Trophoblast cell (in vitro differentiated cells and primary cell): ENCODE measurements around the gene CPNE4.
A peak's percentile ranks its signal among the peaks of the same experiment; 100 is the strongest.

ENCODE experiments used
- DNase-seq, 2 donors: peaks; one replicate each; pipeline ENCODE4 v3.0.0-alpha.2; 2016
- H2AFZ ChIP-seq: 2 replicates; pipeline ENCODE4 v1.6.1; 2013; ENCODE audit warnings: low read length, moderate library complexity, mild to moderate bottlenecking; ENCODE audit not compliant: insufficient read depth, poor library complexity
- H2AK5ac ChIP-seq: 2 replicates; pipeline ENCODE4 v1.6.1; 2013; ENCODE audit warnings: mild to moderate bottlenecking, low read length
- H2BK120ac ChIP-seq: 2 replicates; pipeline ENCODE4 v1.6.1; 2013; ENCODE audit warnings: low read length, mild to moderate bottlenecking, moderate library complexity; ENCODE audit not compliant: insufficient read depth, poor library complexity
- H2BK12ac ChIP-seq: 2 replicates; pipeline ENCODE4 v1.6.1; 2013; ENCODE audit warnings: mild to moderate bottlenecking, low read length, moderate library complexity
- H2BK5ac ChIP-seq: 2 replicates; pipeline ENCODE4 v1.6.1; 2013; ENCODE audit warnings: low read length, low read depth, moderate library complexity, mild to moderate bottlenecking; ENCODE audit not compliant: poor library complexity
- H3K14ac ChIP-seq: 2 replicates; pipeline ENCODE4 v1.6.1; 2013; ENCODE audit warnings: mild to moderate bottlenecking, low read length
- H3K18ac ChIP-seq: 2 replicates; pipeline ENCODE4 v1.6.1; 2013; ENCODE audit warnings: mild to moderate bottlenecking, low read length
- H3K23ac ChIP-seq: 2 replicates; pipeline ENCODE4 v1.6.1; 2013; ENCODE audit warnings: low read length
- H3K27ac ChIP-seq: 2 replicates; pipeline ENCODE4 v1.5.1; 2013; ENCODE audit warnings: low read depth, mild to moderate bottlenecking, inconsistent platforms, low read length, moderate library complexity
- H3K27me3 ChIP-seq: 2 replicates; pipeline ENCODE4 v1.6.1; 2013; ENCODE audit warnings: inconsistent platforms, mild to moderate bottlenecking, low read length, moderate library complexity; ENCODE audit not compliant: insufficient read depth
- H3K36me3 ChIP-seq, 2 experiments: 1 replicate in 1 of 2; 2 replicates in 1 of 2; pipeline ENCODE4 v1.6.1; 2013; ENCODE audit warnings: low read length in 2 of 2, mild to moderate bottlenecking in 2 of 2, moderate library complexity in 1 of 2; ENCODE audit not compliant: insufficient read depth in 2 of 2, control insufficient read depth in 1 of 2
- H3K4ac ChIP-seq: 2 replicates; pipeline ENCODE4 v1.6.1; 2013; ENCODE audit warnings: low read depth, mild to moderate bottlenecking, low read length, moderate library complexity
- H3K4me1 ChIP-seq, 2 experiments: 1 replicate in 1 of 2; 2 replicates in 1 of 2; pipeline ENCODE4 v1.6.1; 2013; ENCODE audit warnings: low read length in 2 of 2, mild to moderate bottlenecking in 2 of 2, moderate library complexity in 1 of 2; ENCODE audit not compliant: insufficient read depth in 2 of 2, control insufficient read depth in 1 of 2
- H3K4me2 ChIP-seq: 2 replicates; pipeline ENCODE4 v1.6.1; 2013; ENCODE audit warnings: inconsistent platforms, mild to moderate bottlenecking, low read length, moderate library complexity
- H3K4me3 ChIP-seq: 2 replicates; pipeline ENCODE4 v1.5.1; 2013; ENCODE audit warnings: mild to moderate bottlenecking, low read depth, low read length, inconsistent platforms
- H3K79me1 ChIP-seq: one replicate; pipeline ENCODE4 v1.6.1; 2013; ENCODE audit warnings: low read length
- H3K79me2 ChIP-seq: 2 replicates; pipeline ENCODE4 v1.6.1; 2013; ENCODE audit warnings: low read length, mild to moderate bottlenecking; ENCODE audit not compliant: control insufficient read depth, insufficient read depth, poor library complexity
- H3K9ac ChIP-seq: 2 replicates; pipeline ENCODE4 v1.6.1; 2013; ENCODE audit warnings: mild to moderate bottlenecking, low read length
- H3K9me3 ChIP-seq: 2 replicates; pipeline ENCODE4 v1.6.1; 2013; ENCODE audit warnings: low read depth, mild to moderate bottlenecking, control low read depth, inconsistent platforms, low read length; ENCODE audit not compliant: insufficient read depth
- H4K12ac ChIP-seq: 2 replicates; pipeline ENCODE4 v1.6.1; 2013; ENCODE audit warnings: low read depth, mild to moderate bottlenecking, low read length, moderate library complexity
- H4K8ac ChIP-seq: 2 replicates; pipeline ENCODE4 v1.6.1; 2013; ENCODE audit warnings: low read depth, mild to moderate bottlenecking, low read length, moderate library complexity
- H4K91ac ChIP-seq: one replicate; pipeline ENCODE4 v1.6.1; 2013; ENCODE audit warnings: low read depth, mild to moderate bottlenecking, low read length, moderate library complexity
- WGBS: extraction: QIAGEN DNeasy Blood & Tissue Kit; methylation state at CpG from one replicate; pipeline ENCODE4 v1.1.7; 2013; ENCODE audit warnings: missing lambda C conversion rate; ENCODE audit not compliant: insufficient read length, insufficient coverage; ENCODE audit errors: extremely low coverage; 5-methylcytosine and 5-hydroxymethylcytosine counted together

Gene CPNE4

GRCh38 chr3:131733086-131733841, 301.6 kb downstream of the CPNE4 start:
- H3K4me1 ChIP-seq: no peaks in the 10 kb centered on the region
- no peaks in the 10 kb centered on the region for H3K27me3 ChIP-seq
- H4K91ac ChIP-seq: no peak overlapping the region
- H3K4ac ChIP-seq: no peak overlapping the region
- H3K9ac ChIP-seq: no peak overlapping the region
- no peaks in the 10 kb centered on the region for H3K36me3 ChIP-seq
- H3K4me3 ChIP-seq: no peak overlapping the region
- H3K14ac ChIP-seq: no peak overlapping the region
- H3K4me2 ChIP-seq: no peak overlapping the region
- H3K9me3 ChIP-seq: no peaks in the 10 kb centered on the region
- no peak overlapping the region for H2AK5ac ChIP-seq
- no peak overlapping the region for H3K27ac ChIP-seq
- no peaks in the 10 kb centered on the region for H3K79me2 ChIP-seq
- no peak overlapping the region for H3K18ac ChIP-seq
- H2BK120ac ChIP-seq: no peak overlapping the region
- H2AFZ ChIP-seq: no peak overlapping the region
- H4K8ac ChIP-seq: no peak overlapping the region
- DNase-seq: no peak
- H2BK5ac ChIP-seq: no peak overlapping the region
- no peak overlapping the region for H3K23ac ChIP-seq
- WGBS: no CpG with 5 or more reads among the region's 5 CpGs
- no peak overlapping the region for H4K12ac ChIP-seq
- no peak overlapping the region for H2BK12ac ChIP-seq
- H3K79me1 ChIP-seq: no peaks in the 10 kb centered on the region

- H4K91ac ChIP-seq: no peak overlapping the region
- H3K36me3 ChIP-seq: no peaks in the 10 kb centered on the region
- DNase-seq: no peak
- no peak overlapping the region for H2BK5ac ChIP-seq
- WGBS: no CpG with 5 or more reads among the region's 2 CpGs
- no peak overlapping the region for H3K9ac ChIP-seq
- no peaks in the 10 kb centered on the region for H3K79me1 ChIP-seq
- no peak overlapping the region for H3K27ac ChIP-seq
- H3K9me3 ChIP-seq: no peaks in the 10 kb centered on the region
- H3K79me2 ChIP-seq: no peaks in the 10 kb centered on the region
- H4K8ac ChIP-seq: no peak overlapping the region
- no peak overlapping the region for H2AFZ ChIP-seq
- H2BK12ac ChIP-seq: no peak overlapping the region
- H3K4me1 ChIP-seq: no peaks in the 10 kb centered on the region
- no peak overlapping the region for H3K14ac ChIP-seq
- no peak overlapping the region for H2BK120ac ChIP-seq
- H3K27me3 ChIP-seq: no peaks in the 10 kb centered on the region
- H3K18ac ChIP-seq: no peak overlapping the region
- H2AK5ac ChIP-seq: no peak overlapping the region
- H3K4me3 ChIP-seq: no peak overlapping the region
- H3K23ac ChIP-seq: no peak overlapping the region
- H4K12ac ChIP-seq: no peak overlapping the region
- H3K4ac ChIP-seq: no peak overlapping the region
- no peak overlapping the region for H3K4me2 ChIP-seq
These were observed 303.1 kb downstream of the CPNE4 start for GRCh38 chr3:131731709-131732108.

- Histone ChIP-seq H4K8ac (no peak overlapping the region), H3K79me1 (no peaks in the 10 kb centered on the region), H3K36me3 (no peaks in the 10 kb centered on the region), H3K9me3 (no peaks in the 10 kb centered on the region), H3K18ac (no peak overlapping the region), H4K12ac (no peak overlapping the region), H3K4me1 (no peaks in the 10 kb centered on the region), H2AFZ (no peak overlapping the region), H3K4ac (no peak overlapping the region), H3K27me3 (no peaks in the 10 kb centered on the region), H3K27ac (no peak overlapping the region), H2BK12ac (no peak overlapping the region), H3K4me2 (no peak overlapping the region), H4K91ac (no peak overlapping the region), H3K79me2 (no peaks in the 10 kb centered on the region), H2AK5ac (no peak overlapping the region), H2BK5ac (no peak overlapping the region), H3K4me3 (no peak overlapping the region), H3K9ac (no peak overlapping the region), H3K14ac (no peak overlapping the region), H3K23ac (no peak overlapping the region), H2BK120ac (no peak overlapping the region)
- WGBS: no CpG with 5 or more reads among the region's 1 CpG
- peak; percentile 28 to 73 for DNase-seq
These were observed 304.2 kb downstream of the CPNE4 start for GRCh38 chr3:131730581-131730980.

GRCh38 chr3:131729643-131730017, 305.2 kb downstream of the CPNE4 start:
- no peak for DNase-seq
- no peak overlapping the region for H3K14ac ChIP-seq
- H4K8ac ChIP-seq: no peak overlapping the region
- no peaks in the 10 kb centered on the region for H3K4me1 ChIP-seq
- no peak overlapping the region for H3K4me3 ChIP-seq
- H3K79me2 ChIP-seq: no peaks in the 10 kb centered on the region
- H2BK12ac ChIP-seq: no peak overlapping the region
- no peak overlapping the region for H3K23ac ChIP-seq
- no peak overlapping the region for H3K4me2 ChIP-seq
- H3K36me3 ChIP-seq: no peaks in the 10 kb centered on the region
- H3K27ac ChIP-seq: no peak overlapping the region
- H2BK5ac ChIP-seq: no peak overlapping the region
- H2AFZ ChIP-seq: no peak overlapping the region
- H4K91ac ChIP-seq: no peak overlapping the region
- no peak overlapping the region for H2BK120ac ChIP-seq
- H3K9me3 ChIP-seq: no peaks in the 10 kb centered on the region
- no peak overlapping the region for H3K18ac ChIP-seq
- no peak overlapping the region for H3K9ac ChIP-seq
- H2AK5ac ChIP-seq: no peak overlapping the region
- no peaks in the 10 kb centered on the region for H3K79me1 ChIP-seq
- H3K4ac ChIP-seq: no peak overlapping the region
- H4K12ac ChIP-seq: no peak overlapping the region
- H3K27me3 ChIP-seq: no peaks in the 10 kb centered on the region
- no CpG with 5 or more reads among the region's 1 CpG for WGBS
